Stimulated activated CD8-positive, alpha-beta memory T cell treated with anti-CD3 and anti-CD28 coated beads, Interleukin-7, amount 100 ng/mL, for 24 hours (primary cell): Measurements from ENCODE around the gene UBE3A.

ENCODE experiments used
- DNase-seq: peaks from one replicate; pipeline ENCODE4 v3.0.0-alpha.2; 2020; ENCODE audit warnings: low read depth

Gene UBE3A

DNA sequence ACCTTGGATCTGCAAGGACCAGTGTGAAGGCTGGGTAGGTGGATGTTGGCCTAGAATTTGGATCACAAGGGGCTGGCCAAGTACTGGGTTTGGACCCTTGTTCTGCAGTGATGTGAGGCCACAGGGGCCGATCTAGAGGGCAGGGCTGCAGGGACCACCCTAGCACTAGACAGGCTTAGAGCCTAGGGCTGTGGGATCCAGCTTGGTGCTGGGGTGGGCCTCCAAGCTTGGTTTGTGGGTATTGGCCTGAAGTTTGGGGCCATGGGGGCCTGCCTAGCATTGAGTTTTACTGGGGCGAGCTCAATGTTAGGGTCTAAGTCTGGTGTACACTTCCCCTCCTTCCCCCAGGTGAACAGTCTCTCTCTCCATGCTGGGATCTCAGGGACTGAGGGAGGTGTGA is 36.5 kb downstream of the UBE3A start:
- DNase-seq = no peak

DNA sequence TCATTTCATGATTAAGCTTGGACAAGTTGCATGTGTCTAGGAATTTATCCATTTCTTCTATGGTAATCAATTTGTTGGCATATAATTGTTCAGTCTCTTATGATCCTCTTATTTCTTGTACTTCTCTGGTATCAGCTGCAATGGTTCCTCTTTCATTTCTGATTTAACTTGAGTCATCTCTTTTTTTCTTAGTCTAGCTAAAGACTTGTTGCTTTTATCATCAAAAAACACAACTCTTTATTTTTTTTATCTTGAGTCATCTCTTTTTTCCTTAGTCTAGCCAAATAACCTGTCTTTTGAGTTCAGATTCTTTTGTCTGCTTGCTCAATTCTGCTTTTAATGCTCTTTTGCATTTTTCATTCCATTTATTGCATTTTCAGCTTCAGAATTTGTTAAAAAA is 37.3 kb downstream of the UBE3A start:
- no peak for DNase-seq

DNA sequence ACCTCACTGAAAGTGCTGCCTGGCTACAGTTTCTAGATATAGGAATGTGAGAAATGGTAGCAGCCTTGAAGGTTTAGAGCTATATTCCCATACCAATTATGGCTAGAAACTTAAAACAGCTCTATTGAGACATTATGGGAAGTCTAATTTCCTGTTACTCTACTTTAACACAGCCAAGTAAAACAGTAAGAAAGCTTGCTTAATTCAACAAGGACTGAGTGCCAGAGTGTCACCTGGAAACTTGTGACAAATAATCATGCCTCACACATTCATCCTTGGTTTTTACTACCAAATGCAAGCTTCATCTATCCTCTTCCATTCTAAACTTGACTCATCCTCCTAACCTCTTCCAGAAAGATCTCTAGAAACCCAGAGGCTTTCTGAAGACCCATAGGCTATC is 41.7 kb downstream of the UBE3A start:
- no peak for DNase-seq

DNA sequence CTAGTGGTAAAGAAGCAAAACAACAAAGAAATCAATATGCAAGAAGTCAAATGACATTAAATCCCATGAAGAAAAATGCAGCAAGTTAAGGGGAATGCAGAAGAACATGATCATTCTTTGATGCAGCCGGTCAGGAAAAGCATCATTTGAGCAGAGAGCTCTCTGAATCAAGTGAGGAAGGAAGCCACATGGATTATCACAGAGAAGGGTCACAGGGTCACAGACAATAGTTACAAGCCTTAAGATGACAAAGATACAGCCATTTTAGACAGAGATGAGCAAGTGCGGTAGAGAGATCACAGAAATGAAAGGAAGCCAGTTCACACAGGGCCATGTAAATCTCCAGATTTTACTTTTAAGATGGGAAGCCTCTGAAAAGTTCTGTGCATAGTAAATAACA is 43.9 kb downstream of the UBE3A start:
- DNase-seq = no peak

DNA sequence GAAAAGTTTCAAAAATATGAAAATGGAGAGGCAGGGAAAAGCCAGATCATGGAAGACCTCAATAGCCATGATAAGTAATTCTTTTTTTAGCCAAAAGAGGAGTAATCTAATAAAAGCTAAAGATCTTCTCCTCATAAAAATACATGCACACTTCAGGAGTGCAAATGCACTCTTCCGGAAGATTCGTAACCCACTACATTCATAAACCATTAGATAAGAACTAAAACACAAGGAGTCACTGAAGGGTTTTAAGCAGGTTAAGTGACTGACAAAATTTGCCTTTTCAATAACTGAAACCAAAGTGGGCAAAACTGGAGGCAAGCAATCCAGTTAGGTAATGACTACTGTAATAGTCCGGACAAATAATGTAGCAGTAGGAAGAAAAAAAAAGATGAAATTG is 46.0 kb downstream of the UBE3A start:
- no peak for DNase-seq

DNA sequence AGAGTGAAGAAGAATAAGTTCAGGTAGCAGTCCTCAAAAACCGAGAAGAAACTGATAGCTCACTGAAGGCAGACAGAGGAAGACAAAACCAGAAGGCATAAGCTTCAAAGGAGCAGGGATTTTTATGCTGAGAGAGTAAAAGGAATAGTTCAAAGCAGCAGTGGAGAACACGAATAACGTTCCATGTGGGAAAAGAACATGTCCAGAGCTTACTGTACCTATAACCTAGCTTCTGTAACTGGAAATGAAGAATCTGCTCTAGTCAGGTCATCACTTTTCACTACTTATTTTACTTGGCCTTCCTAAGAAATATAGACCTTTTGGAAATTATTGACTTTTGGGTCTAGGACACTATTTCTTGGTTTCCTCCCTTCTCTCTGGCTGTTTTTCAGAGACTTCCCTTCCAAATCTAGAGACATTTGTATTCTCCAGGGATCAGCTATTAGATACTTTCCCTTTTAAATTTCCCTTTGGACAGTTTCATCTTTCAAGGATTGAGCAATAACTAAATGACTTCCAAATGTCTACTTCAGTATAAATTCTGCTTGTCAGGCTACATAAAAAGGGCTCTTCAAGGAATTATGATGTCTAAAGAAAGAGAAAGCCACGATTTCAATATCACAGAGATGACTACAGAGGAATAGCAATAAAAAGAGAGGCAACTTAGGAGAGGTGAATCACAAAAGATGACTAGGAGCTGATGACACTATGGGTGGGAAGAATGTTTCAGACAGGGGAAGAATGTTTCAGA is 46.7 kb downstream of the UBE3A start:
- DNase-seq = no peak

DNA sequence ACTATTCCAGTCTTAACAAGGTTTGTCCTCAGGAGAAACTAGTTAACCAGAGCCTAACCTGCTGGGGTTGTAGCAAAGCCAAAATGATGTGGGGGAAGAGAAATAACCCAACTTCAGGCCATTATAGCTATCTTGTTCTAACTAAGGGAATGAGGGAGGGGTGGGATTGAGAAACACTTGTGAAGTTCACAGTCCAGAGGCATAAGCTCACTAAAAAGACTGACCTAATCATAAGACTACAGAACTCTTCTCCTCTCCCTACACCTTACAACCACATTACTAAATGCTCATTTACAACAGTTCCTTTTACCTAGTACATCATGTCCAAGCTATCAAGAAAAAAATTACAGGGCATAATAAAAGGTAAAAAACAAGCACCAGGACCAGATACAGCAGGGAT is 52.8 kb downstream of the UBE3A start:
- DNase-seq = no peak

DNA sequence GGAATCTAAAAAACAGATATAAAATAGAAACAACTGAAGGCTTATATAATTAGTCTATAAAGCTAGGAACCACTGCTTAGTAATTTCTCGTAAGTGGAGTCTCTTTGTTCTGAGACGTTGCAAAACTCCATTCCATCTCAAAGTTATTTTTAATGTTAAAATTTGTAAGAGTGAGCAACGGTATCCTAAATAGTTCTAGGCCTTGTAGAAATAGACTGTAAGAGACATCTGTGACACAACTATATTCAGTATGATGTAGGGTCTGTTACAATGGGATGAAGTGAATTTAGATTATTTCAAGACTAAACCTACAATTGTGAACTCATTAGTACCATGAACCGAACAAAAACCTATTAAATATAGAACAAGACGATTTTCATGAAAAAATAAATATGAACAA is 57.2 kb downstream of the UBE3A start:
- DNase-seq = no peak

DNA sequence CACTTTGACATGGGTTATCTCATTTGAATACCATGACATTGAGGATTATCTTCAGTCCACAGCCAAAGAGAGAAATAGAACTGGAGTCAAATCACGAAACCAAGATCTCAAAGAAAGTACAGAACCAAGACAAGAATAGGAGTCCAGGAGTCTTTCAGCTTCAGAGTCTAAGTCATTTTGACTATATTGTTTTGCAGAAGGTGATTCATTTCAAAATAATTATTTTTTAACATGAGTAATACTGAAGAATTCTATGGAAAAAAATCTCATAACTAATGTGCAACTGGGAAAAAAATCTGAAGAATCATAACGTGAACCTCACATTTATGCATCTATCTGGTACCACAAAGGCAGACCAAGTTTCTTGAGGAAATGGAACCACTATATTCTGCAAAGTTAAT is 60.3 kb downstream of the UBE3A start:
- DNase-seq = no peak

DNA sequence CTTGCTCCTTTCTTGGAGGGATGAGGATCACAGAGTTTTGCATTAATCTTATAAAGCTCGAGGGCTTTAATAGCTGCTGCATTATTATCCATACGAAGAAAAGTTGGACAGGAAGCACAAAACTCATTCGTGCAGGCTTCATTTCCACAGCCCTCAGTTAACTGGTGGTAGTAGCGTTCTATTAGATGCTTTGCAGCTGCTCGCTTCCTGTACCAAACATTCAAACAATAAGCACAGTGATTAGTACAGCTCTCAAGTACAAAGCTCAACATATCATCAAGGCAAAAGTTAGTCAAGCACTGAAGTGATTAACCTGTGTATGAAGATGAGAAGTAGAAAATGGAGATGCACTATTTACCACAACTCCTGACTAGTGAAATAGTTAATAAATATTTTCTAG is 63.3 kb downstream of the UBE3A start:
- DNase-seq = no peak

DNA sequence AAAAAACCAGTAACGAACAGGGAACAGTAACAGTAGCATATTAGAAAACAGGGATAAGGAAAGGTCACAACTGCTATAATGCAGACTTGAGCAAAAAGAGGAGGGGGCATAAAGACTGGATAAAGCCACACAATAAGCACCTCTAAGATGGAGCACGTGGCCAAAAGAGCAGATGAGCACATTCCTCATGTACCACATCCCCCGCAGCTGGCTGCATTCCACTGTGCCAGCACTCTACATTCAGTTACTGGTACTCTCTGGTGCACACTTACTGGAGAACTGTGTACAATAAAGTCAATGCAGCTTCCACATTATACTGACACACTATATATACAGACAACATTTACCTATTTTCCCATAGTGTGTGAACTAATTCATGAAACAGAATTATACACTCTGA is 64.7 kb downstream of the UBE3A start:
- no peak for DNase-seq

DNA sequence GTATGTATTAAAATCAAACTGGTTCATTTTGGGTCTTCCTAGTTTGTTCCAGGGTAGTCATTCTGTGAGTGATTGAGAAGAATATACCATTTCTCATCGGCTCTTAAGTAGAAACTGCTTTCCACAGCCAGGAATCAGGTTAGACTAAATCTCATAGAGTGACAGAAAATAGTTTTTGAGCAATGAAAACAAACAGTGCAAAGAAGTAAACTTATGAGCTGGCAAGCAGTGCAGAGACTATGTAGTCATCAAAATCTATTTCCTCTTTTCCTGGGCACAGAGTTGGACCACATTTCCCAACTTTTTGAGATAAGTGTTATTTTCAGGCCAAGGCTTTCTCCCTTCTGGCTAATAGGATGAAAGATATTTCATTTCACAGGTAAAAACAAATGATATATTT is 66.5 kb downstream of the UBE3A start:
- no peak for DNase-seq

DNA sequence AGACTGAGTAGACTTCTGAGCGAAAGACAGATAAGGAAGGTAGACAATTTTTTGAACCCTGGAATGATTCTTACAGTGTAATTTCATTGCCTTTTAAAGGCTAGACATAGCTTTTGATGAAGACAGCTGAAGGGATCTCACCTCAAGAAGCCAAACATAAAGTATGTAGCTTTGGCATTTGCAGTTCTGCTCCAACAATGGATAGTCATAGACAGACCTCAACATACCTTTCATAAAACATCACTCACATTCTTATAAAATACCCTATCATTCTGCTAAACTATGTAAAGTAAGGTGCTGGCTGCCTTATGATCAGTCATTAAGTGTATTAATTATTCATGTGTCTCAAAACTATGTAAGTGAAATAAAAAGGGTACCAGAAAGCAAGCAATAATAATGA is 70.0 kb downstream of the UBE3A start:
- no peak for DNase-seq

DNA sequence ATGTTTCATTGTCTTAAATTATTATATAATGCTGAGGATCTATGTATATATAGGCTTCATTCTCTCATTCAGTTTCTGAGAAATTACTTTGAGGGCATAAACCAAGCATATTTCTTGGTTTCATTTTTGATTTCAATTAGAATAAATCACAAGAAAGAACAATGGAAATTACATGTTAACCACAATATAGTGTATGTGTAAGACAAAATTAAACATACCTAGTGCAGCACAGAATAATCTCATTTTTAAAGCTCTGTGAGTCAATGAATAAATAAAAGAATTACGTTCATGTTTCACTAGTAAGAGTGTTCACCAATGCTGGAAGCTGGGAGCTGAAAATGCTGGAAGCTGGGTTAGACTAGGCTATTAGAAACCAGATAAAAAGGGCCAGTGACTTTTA is 72.8 kb downstream of the UBE3A start:
- DNase-seq = no peak

DNA sequence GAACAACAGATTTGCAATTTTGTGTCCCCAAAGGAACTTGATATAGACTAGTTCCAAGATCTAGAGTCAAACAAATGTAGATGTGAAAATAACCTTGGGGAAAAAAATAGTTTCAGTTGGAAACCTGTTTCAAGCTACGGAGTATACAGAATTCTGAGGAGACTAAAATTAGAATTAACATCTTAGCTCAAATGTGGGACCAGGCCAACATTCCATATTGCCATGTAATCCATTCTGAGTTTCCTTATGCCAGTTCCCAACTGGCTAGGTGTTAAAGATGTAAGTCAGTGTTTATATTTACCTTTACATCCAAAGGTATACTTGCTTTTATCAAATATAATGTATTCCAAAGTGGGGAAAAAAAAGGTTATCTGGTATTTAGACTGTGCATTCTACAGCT is 76.3 kb downstream of the UBE3A start:
- no peak for DNase-seq

DNA sequence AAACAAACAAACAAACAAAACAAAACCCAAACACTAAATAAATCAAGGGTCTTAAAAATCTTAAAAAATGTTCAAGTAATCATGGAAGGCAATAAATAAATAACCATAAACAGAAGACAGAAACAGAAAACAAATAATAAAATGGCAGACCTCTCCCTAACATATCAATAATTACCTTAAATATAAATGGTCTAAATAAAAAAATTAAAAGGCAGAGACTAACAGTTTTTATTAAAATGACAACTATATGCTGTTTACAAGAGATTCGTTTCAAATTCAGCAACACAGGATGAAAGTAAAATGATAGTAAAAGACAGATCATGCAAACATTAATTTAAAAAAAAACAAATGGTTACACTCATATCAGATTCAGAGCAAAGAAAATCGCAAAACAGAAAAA is 91.1 kb downstream of the UBE3A start:
- no peak for DNase-seq

DNA sequence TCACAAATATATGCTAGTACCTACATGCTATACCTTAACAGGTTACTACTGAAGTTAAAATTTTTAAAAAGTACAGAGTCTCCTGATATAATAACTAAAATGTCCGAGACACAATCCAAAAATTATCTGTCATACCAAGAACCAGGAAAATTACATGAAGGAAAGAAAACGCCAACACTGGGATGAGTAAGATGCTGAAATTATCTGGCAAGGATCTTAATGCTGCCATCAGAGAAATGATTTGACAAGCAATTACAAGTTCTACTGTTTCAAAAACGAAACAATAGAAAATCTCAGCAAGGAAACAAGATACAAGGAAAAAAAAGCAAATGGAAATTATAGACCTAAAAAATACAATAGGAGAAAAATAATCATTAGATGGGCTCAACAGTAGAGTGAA is 92.5 kb downstream of the UBE3A start:
- no peak for DNase-seq

DNA sequence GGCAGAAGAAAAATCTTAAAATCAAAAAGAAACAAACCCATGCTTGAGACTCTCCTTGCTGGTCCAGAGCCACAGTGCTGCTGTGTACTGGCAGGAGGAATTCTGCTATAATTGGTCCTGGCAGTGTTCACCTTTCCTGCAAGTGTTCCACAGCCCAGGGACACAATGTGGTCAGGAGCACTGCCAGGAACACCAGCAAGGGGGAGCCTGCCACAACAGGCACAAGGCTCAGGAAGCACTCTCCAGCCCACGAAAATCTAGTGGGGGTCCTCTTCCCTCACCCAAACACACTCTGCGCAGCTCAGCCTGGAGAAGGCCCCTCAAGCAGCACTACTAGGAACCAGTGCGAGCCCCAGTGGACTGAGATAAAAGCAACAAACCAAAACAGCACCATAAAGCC is 92.9 kb downstream of the UBE3A start:
- no peak for DNase-seq

DNA sequence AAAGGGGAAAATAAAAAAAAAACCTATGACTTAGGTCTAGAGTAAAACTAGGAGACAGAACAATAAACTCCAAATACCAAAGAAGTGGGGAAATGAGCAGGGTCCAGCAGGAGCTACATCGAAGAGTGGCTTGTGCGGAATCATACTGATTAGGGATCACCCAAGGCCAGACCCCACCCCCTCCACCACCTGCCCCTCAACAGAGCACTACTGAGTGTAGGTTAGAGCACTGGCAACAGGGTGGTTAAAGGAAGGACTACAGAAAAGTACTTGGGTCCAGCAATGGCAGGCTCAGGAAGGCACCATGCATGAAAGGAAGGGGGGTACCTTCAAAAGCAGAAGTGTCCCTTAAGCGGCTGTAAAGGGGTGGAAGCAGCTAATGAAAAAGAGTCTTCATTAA is 96.2 kb downstream of the UBE3A start:
- no peak for DNase-seq

DNA sequence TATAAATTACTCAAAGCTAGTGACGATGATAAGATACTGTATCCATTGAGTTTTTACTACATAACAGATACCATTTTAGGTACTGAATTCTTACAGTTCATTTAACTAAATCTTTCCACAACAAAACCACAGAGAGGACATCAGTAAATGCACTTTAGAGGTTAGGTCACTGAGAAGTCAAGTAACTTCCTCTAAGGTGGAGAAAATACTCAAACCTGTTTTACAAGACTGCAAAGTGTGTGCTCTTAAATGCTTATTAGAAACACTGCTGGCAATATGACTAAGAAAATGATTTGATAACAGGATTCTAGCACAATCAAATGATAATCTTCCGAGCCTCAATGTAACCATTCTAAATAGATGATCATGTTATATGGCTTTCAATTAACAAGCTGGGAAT is 99.4 kb downstream of the UBE3A start:
- DNase-seq = no peak

DNA sequence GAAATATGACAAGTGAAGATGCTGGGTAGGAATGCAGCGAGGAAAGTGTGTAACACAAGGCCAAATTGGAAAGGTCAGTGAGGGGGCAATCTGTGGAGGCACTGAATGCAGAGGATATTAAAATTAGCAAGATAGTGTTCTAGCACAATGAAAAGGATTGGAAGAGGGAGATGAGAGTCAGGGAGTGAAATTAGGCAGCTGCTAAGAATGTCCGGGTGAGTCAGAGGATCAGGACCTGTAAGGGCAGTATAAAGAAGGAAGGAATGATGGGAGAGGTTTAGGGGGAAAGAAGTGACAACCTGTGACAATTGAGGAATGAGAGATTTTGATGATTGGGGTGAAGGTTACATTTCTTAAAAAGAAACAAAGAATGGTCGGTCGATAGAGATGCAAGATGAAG is 103.5 kb downstream of the UBE3A start:
- DNase-seq = no peak

DNA sequence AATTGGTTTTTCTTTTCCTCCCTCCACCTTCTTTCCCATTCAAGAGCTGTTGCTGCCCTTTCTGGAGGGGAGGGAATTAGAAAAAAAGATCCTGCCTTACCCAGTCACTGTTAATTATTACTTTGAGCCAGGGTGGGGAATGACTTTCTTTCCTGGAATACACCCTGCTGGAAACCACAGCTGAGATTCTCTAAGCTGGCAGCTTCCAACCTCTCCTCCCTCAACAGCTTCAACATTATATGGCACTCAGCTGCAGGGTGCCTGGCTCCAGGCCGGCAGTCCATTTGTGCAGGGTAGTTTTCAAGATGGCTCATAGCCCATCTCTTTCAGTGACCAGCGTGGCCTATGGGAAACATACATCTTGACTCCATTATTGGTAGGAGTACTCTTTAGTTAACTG is 105.8 kb downstream of the UBE3A start:
- DNase-seq = no peak

DNA sequence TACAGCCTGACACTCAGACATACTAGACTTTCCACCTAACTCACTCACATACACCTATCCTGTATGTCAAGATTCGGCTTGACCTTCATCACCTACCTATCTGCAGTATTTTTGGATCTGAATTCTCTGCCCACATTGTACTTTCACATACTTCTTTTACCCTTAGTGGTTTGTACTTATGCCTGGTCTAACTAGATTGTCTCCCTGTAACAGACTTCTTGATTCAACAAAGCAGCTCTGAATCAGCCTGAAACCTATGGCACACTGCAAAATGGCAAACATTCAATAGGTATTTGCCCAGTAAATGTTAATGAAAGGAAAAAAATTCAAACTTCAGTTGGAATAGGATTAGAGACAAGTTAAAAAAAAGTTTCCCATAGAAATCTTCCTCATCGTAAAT is 106.5 kb downstream of the UBE3A start:
- DNase-seq = no peak

DNA sequence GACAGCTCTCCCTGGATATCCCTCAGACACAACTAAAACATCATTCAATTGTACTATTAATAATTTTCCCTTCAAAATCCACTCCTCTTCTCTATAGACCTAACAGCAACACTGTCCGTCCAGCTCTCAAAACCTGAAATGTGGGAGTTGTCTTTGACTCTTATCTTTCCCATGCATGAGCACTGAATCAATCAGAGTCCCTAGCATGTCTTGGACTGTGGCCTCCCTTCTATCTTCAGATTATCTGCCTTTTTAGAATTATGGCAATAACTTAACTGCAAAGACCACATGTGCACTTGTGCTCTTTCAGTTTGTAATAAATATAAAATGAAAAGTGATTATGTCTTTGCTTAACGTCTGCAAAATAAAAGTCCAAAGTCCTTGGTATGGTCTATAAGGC is 107.0 kb downstream of the UBE3A start:
- no peak for DNase-seq

DNA sequence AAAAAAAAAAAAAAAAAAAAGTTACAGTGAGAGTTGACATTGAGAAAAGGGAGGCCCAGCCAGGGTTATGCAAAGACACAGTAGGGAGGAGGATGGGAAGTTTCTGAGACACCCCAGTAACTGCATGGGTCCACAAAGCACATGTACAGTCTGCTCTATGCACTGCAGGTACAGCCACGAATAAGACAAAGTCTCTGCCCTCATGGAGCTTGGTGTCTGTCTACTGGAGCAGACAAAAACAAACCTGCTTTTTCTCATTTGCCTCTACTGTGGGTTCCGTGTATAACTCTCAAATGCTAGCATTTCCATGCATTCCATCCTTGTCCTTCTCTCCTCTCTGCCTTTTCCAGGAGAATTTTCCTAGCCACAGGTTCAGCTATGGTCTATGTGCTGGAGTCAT is 107.4 kb downstream of the UBE3A start:
- DNase-seq = no peak
